HG02840 (cell line): ENCODE measurements around the gene ISG15.
"Not testable (repeated sequence)": the region's sequence is repeated elsewhere in the genome, so short reads cannot be mapped to it uniquely, and the experiment has no call there.

Source experiments
- ATAC-seq: cut with Tn5 transposase; IDR thresholded peaks from one replicate; pipeline ENCODE4 v1.9.1; 2021; ENCODE audit warnings: mild to moderate bottlenecking, moderate library complexity, moderate number of reproducible peaks; ENCODE audit not compliant: unreplicated experiment, low FRiP score

The ISG15 gene

DNA sequence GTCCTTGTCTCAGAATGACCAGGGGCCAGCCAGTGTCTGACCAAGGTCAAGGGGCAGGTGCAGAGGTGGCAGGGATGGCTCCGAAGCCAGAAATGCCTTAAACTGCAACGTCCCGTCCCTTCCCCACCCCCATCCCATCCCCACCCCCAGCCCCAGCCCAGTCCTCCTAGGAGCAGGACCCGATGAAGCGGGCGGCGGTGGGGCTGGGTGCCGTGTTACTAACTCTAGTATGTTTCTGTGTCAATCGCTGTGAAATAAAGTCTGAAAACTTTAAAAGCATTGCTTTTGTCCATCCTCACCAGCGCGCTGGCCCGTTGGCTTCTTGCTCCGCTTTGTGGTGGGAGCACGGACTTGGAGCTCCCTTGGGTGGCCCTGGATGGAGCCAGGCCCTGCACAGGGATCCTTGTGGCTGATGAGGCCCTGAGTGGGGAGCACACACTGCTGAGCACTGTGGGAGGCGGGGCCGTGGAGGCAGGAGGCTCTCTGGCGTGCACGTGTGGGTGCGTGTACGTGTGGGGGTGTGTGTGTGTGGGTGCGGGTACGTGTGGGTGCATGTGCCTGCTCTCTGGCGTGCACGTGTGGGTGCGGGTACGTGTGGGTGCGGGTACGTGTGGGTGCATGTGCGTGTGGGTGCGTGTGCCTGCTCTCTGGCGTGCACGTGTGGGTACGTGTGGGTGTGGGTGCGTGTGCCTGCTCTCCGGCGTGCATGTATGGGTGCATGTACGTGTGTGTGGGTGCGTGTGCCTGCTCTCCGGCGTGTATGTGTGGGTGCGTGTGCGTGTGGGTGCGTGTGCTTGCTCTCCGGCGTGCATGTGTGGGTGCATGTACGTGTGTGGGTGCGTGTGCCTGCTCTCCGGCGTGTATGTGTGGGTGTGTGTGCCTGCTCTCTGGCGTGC lies 42.8 kb downstream of the ISG15 start:
- no peak for ATAC-seq

DNA sequence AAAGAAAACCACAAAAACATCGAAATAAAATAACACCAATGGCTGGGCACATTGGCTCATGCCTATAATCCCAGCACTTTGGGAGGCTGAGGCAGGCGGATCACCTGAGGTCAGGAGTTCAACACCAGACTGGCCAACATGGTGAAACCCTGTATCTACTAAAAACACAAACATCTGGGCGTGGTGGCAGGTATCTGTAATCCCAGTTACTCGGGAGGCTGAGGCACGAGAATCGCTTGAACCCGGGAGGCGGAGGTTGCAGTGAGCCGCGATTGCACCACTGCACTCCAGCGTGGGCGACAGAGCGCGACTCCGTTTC lies 44.4 kb downstream of the ISG15 start:
- ATAC-seq: not testable (repeated sequence)

DNA sequence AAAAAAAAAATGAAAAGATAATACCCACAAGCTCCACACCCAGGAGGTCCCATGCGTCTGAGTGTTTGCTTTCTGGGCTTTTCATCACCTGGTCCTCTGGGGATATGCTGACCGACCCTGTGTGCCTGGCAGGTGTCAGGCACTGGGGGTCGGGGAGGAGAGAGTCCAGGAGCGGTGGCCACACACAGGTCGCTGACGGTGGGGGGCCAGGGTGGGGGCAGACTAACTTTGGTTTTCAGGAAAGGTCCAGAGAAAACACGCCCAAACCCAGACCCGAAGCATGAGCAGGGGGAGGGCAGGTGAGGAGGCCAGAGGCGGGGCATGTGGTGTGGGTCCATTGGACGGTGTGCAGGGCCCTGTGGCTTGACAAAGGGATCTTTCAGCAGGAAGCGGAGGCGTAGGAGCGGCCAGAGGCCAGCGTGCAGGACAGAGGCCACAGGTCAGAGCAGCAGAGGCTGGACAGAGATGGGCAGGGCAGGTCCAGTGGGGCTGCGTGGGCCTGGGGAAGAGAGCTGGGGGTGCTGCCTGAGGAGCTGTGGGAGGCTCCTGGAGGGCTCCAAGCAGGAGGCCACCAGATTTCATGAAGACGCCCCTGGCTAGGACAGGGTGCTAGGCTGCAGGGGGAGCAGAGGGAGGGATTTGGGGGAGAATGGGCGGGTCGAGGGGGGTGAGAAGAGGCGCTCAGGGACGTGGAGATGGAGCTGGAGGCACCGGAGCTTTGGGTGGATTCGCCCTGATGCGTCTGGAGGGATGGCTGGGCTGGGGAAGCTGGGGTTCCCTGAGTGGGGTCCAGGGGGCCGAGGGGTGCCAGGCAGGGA lies 45.0 kb downstream of the ISG15 start:
- ATAC-seq: no peak

DNA sequence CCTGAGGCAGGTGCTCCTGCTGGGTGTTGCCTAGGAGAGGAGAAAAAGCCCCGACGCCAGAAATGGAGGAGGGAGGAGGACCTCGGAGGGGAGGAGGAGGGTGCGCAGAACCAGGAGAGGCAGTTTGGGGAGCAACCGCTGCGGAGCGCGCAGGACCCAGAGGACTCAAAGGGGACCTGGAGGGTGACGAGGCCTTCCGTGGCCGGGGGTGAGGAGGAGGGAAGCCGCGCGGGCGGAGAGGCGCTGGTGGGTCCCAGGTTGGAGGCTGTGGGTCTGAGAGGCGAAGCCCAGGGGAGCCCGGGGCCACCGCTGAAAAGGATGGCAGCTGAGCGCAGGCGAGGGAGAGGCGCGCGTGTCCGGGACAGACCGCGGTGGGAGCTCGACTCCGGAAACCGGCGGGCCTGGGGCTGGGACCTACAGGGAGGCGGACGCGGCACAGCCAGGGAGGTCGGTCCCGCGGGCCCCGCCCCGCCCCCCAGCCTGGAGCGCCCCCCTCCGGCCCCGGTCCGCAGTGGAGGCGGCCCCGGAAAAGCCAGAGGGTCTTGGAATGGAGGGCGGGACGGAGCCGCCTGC lies 45.7 kb downstream of the ISG15 start:
- ATAC-seq: peak; percentile 27

DNA sequence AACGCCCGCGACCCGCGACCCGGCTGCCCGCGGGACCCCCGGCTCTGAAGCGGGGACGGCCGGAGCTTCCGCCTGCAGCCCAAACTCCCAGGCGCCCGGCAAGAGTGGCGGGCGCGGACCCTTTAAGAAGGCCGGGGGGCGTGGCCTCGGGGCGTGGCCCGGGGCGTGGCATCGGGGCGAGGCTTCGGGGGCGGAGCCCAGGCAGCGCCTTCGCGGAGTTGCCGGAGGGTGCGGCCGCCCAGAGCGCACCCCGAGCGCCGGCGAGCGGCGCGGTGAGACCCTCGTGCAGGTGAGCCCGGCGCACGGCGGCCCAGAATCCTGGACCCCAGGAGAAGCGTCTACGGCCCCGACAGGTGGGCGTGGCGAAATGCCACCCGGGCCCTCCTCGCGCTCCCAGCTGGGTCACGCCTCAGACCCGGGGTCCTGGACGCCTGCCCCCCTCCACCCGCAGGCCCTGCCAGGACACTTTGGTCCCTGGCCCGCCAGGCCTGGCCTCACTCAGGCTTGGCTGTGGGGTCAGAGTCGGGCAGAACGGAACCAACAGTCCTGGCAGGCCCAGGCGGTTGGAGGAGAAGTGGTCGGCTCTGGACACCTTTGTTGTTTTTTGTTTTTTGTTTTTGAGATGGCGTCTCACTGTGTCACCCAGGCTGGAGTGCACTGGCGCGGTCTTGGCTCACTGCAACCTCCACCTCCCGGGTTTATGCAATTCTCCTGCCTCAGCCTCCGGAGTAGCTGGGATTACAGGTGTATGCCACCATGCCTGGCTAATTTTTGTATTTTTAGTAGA lies 46.4 kb downstream of the ISG15 start:
- peak; percentile 46 for ATAC-seq

DNA sequence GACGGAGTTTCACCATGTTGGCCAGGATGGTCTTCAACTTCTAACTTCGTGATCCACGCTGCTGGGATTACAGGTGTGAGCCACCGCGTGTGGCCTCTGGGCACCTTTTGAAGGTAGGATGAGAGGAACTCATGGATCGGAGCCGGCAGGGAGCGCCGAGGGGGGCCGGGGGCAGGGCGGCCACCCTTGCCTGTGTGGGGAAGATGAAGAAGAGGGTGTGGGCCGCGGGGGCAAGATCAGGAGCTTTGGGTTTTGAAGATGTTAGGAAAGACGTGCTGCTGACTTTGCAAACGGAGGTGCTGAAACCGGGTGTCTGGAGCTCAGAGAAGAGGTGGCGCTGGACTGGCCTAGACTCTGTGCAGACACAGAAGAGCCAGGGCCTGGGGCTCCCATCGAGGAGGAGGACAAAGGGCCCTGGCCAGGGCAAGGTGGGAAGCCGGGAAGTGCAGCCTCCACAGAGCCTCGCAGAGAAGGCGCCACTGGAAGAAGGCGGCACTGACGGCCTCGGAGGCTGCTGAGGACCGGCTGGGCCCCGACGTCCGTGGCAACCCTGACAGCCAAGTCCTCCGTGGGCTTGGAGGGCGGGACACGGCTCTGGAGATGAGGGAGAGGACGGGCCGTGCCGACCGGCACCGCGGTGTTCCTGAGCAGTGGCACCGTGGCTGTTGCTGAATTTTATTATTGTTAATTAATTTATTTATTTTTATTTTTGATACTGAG lies 47.1 kb downstream of the ISG15 start:
- ATAC-seq: no peak

DNA sequence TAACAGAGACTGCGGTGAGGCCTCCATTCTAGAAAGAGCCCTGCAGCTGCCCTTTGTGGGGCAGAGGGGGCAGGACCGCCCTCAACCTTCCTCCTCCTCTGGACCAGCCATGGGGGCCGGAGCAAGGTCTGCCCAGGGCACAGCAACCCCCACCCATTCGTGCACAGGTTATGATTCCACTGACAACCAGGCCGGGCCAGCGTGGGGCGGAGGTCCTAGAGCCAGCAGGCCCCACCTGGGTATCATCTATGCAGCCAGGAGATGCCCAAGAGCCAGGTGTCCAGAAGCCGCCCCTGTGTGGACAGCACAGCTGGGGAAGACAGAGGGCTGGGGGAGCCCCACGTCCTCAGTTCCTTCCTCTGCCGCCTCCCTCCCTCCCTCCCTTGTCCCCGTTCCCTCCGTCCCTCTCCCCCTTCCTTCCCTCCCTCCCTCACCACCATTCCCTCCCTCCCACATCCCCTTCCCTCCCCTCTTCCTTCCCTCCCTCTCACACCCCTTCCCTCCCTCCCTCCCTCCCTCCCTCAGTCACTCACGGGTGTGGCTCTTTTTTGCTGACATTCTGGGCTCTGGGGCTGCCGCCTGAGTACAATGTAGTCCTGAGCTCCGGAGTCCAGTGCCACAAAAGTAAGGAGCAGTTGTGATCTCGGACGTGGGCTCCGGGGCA lies 48.5 kb downstream of the ISG15 start:
- ATAC-seq: no peak

DNA sequence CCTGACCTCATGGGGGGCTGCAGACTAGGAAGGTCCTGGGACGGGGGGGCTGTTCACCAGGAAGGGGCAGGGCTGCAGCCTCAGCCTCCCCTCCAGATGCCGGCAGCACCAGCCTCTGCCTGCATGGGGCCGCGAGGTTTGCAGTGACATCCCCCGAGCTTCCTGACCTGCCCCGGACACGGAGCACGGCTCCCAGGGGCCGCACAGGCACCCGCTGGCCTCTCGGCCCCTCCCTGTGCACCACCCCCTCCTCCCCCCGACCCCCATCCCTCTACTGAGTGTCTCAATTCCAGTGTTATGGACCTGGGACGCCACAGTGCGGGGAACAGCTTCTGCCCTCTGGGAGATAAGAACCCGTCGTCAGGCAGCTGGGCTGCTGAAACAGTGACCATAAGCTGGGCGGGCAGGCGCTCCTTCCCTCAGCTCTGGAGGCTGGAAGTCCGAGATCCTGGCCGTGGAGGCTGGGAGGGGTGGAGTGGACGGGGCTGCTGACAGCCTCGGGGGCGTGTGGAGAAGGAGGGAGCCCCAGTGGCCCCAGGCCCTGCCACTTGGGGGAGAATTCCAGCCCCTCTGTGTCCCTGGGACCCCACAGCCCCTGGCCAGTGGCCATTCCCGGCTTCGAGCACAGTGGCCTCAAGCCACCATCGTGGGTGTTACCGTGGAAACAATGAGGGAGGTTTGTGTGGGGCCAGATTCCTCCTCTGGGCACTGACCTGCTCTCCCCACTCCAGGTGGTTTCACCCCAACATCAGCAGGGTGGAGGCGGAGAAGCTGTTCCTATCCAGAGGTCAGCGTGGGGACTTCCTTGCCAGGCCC lies 49.3 kb downstream of the ISG15 start:
- no peak for ATAC-seq

DNA sequence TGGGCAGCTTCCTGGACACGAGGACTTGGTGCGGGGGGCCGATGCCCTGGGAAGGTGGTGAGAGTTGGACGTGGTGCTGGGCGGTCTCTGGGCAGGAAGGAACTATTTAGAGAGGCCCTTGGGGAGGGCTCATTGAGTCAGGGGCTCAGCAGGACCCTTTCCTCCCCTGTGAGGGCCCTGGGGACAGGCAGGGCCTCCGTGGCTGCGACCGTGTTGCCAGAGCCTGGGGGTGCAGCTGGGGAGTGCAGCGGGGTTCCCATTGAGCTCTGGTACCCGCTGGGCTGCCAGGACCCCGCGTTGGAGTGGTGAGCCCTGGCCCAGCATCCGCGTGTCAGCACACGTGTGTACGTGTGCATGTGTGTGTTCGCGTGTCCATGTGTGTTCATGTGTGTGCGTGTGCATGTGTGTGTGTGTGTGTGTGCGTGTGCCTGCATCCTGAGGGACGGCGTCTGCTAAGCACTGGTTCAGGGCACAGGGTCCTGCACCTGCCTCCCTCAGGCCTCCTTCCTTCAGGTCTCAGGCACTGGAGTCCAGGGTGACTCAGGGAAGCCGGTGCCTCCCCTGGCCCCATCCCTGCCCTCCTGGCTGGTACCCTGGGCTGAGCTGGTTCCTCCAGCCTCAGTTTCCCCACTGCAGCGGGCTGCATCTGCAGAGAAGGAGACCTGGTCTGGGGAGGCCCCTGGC lies 50.1 kb downstream of the ISG15 start:
- no peak for ATAC-seq
